HG03378 (cell line): Measurements from ENCODE around the gene CAPS2.
A peak's percentile ranks its signal among the peaks of the same experiment; 100 is the strongest.
"Not testable (repeated sequence)": the region's sequence is repeated elsewhere in the genome, so short reads cannot be mapped to it uniquely, and the experiment has no call there.

Experiments used
- ATAC-seq: cut with Tn5 transposase; IDR thresholded peaks from one replicate; pipeline ENCODE4 v1.9.1; 2021; ENCODE audit warnings: mild to moderate bottlenecking, moderate library complexity; ENCODE audit not compliant: unreplicated experiment

CAPS2 gene

DNA sequence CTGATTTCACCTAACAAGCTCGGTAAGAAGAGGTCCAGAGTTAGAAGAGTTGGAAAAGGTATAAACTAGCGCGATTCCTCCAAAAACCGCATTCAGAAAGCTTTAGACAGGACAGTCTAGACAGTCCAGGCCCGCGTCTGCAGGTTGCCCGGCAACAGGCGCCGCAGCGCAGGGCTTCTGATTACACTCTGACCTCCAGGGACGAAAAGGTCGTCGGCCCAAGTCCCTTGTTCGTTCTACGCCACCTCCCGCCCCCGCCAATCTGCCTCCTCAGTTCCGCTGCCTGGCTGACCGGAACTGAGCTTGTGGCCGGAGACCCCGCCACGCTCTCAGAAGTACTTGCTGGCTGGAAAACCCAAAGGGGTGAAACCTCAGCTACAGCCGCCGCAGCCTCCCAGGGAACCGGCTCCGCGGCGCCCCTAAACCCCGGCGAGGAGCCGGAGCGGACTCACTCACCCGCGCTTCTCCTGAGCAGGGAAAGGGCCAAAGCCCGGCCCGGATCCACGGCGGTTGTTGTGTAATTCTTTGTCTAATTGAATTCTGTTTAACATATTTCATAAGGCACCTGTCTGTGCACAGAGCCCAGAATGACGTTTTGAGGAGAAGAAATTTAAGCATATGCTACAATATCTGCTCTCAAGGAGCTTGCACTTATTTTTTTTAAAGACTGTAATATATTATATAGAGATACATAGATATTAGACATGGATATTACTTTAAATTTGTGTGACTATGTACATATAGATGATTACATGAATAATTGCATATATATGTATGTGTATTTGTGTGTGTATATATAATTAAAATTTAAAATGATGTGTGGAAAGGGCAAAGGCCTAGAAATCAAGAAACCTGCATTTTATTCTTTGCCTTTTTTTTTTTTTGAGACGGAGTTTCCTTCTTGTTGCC lies at the start of gene CAPS2:
Gene CAPS2 (minus strand): TSS at position 407 of the 909 bp plus-strand sequence. CDS start 3,826 bp downstream, outside the sequence.
- peak; percentile 73 for ATAC-seq

DNA sequence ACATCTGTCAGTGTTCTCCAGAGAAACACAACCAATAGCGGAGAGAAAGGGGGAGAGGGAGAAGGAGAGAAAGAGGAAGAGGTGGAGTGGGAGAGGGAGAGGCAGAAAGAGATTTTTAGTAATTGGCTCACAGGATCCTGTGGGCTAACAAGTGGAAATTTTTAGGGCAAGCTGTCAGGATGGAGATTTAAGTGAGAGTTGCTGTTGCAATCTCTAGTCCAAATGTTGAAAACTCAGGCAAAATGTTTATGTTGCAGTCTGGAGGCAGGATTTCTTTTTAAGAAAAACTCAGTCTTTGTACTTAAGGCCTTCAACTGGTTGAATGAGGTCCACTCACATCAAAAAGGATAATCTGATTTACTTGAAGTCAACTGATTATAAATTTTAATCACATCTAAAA lies 48.2 kb upstream of the CAPS2 start:
- no peak for ATAC-seq

DNA sequence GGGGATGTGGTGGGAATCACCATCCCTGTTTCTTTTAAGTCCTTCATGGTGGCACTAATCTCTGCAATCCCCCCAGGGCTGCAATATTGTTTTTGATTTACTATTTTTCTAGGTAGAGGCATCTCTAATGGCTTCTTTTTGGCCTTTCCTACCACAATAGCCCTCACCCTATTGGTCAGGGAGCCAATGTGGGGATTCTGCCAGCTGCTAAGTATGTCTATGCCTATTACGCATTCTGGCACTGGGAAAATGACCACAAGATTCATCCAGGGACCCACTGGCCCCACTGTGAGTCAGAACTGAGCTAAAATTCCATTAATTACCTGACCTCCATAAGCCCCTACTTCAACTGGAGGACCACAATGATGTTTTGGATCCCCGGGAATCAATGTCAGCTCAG lies 44.8 kb upstream of the CAPS2 start:
- ATAC-seq: no peak

DNA sequence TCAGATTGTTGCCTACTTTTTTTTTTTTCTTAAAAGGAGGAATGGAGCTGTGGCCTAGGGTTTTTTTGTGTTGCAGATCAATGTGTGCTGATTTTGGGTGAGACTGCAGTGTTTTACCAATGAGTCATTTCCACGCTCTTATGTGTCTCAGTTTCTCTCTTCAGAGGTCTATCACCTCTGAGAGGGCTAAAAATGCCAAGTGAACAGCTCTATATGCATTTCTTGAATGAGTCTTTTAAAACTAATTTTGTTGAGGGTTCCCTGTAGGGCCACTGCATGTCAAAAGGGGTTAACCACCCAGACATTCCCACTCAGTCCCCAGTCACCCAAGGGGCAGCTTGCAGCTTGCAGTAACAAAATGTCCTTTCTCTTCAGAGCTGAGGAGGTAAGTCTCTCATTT lies 36.5 kb upstream of the CAPS2 start:
- ATAC-seq: peak; percentile 83

DNA sequence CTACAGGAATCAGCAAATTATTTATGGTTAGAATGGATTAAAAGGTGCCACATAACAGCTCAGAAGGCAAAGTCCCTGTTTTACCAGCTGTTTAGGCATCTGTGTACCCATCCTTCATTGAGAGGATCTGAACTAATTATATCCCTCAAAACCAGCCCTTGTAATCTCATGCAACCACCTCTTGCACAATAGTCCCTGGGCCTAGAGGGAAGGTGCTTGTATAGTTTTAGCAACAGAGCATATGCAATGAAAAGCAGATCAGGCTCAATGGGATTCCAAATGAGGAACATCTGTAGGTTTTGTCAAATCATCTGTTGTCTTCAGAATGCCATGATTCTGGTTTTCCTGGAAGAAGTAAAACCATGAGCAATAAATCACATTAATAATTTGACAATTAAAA lies 34.8 kb upstream of the CAPS2 start:
- ATAC-seq: no peak

DNA sequence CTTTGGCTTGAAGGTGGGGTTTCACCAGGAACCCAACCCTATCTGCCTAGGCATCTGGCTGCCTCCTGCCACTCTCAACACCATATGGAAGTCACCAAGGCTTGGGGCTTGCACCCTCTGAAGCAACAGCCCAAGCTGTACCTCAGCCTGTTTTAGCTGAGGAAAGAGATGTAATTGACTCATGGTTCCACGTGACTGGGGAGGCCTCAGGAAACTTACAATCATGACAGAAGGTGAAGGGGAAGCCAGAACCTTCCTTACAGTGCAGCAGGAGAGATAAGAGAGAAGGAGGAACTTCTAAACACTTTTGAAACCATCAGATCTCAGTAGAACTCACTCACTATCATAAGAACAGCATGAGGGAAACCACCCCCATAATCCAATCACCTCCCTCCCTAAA lies 31.3 kb upstream of the CAPS2 start:
- peak; percentile 19 for ATAC-seq

DNA sequence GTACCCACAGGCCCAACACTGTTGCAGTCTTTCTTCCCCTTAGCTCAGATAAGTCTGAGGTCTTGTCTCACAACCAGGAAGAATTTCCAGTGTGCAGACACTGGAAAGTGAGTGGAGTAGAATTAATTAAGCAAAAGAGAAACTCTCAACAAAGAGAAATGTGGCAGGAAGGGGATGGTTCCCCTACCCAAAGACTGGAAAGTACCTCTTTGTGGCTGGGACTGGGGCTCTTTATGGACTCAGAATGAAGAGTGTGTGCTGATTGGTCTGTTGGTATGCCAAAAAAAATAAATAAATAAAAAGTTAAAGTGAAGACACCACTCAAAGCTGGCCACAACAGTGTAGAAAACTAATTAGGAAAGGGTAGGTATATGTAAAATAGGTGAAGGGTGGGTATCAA lies 30.8 kb upstream of the CAPS2 start:
- peak; percentile 70 for ATAC-seq

DNA sequence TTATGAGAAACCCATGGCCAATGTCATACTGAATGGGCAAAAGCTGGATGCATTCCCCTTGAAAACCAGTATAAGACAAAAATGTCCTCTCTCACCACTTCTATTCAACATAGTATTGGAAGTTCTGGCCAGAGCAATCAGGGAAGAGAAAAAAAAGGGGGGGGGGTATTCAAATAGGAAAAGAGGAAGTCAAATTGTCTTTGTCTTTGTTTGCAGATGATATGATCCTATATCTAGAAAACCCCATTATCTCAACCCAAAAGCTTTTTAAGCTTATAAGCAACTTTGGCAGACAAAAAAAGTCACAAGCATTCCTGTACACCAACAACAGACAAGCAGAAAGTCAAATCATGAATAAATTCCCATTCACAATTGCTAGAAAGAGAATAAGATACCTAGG lies 23.9 kb upstream of the CAPS2 start:
- ATAC-seq: no peak

DNA sequence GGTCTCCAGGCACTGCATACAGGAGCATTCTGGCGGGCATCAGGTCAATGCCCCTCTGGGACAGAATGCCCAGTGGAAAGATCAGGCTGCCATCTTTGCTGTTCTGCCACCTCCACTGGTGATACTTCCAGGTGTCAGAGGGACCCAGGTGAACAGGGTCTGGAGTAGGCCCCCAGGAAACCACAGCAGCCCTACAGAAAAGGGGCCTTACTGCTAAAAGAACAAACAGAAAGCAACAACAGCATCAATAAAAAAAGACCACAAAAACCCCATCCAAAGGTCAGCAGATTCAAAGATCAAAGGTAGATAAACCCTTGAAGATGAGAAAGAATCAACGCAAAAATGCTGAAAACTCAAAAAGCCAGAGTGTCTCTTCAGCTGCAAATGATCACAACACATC lies 20.3 kb upstream of the CAPS2 start:
- ATAC-seq: no peak

DNA sequence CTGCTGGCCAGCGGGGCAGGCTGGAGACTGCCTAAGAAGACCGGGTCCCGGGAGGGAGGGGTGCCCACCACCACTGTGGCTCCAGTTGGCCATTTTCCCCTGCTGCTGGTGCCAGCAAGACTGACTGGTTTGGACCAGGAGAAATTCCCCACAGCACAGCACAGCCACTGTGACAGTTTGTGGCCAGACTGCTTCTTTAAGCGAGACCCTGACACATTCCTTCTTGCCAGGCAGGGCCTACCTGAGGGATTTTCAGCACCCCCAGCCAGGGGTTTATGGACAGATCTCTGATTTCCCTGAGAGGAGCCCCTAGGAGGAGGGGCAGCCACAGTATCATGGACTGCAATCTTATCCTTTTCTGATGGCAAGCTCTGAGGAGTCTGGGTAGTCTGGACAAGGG lies 19.8 kb upstream of the CAPS2 start:
- ATAC-seq: no peak

DNA sequence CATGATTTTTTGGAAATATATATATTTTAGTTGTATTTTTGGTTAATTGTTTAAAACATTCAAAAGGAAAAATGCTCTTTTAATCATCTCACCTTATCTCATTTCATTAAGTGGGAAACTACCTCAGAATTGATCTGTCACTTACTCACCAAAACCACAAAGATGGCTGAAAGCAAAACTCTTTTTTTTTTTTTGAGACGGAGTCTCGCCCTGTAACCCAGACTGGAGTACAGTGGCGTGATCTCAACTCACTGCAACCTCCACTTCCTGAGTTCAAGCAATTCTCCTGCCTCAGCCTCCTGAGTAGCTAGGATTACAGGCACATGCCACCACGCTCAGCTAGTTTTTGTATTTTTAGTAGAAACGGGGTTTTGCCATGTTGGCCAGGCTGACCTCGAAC lies 16.1 kb upstream of the CAPS2 start:
- ATAC-seq: not testable (repeated sequence)

DNA sequence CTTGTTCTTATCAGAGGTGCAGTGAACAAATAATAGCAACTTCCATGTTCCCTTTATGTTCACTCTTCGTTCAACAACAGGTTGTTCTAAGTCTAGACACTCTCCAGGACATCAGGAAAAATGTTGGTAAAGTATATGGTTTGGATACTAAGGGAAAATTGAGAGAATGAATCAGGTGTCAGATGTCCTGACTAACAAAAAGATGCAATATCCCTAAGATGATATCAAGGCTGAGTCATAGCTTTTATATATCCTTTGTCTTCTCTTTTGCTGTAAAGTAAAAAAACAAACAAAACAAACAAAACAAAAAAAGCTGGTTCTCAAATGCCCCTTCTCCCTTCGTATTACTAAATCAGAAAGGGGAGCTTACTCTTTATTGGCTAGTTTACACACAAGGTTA lies 15.4 kb upstream of the CAPS2 start:
- ATAC-seq: no peak

DNA sequence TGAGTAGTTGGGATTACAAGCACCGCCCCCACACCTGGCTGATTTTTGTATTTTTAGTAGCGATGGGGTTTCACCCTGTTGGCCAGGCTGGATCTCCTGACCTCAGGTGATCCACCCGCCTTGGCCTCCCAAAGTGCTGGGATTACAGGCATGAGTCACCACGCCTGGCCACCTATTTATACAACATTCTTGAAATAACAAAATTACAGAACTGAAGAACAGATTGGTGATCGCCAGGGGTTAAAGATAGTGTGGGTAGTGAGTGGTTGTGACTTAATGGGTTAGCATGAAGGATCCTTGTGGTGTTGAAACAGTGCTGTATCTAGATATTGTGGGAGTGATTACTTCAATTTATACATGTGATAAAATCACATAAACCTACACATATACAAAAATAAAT lies 11.7 kb upstream of the CAPS2 start:
- ATAC-seq: no peak

DNA sequence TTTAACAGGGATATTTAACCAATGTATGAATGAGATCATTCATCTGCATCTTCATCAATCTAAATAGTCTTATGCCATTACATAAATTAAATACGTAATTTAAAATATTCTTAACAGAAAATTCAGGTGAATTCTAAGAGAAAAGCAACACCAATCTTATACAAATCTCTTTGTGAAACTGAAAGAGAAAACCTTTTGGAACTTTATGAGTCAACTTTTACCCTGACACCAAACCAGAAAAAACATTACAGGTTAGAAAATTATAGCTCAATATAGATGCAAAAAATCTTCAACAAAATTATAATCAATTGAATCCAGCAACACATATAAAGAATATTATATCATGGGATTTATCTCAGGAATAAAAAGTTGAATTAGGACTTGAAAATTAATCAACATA lies 7.8 kb upstream of the CAPS2 start:
- peak; percentile 72 for ATAC-seq

DNA sequence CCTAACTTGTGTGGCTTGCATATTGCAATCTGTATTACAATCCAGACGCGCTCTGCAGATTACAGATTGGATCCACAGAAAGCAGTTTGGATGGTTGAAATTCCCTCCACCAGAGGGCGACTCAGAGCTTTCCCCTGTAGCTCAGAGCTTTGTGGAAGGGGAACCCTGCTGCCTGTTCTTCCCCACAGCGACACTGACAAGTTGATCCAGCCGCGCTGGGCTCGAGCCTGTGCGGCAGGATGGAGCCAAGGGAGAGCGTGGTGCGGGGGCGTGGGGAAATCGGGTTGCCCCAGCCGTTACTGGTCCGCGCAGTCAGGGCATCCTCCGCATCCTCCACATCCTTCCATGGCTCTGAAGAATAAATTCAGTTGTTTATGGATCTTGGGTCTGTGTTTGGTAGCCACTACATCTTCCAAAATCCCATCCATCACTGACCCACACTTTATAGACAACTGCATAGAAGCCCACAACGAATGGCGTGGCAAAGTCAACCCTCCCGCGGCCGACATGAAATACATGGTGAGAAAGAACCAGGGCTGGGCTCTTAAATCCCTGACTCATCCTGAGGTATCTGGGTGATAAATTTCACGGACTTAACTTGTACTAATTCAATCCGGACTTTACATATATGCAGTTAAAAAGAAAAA lies 4.4 kb upstream of the CAPS2 start, which contains the start of gene GLIPR1L1:
Gene GLIPR1L1 (plus strand): TSS at position 287 of the 647 bp plus-strand sequence. CDS start 59 bp downstream, at position 346.
- ATAC-seq: peak; percentile 75

DNA sequence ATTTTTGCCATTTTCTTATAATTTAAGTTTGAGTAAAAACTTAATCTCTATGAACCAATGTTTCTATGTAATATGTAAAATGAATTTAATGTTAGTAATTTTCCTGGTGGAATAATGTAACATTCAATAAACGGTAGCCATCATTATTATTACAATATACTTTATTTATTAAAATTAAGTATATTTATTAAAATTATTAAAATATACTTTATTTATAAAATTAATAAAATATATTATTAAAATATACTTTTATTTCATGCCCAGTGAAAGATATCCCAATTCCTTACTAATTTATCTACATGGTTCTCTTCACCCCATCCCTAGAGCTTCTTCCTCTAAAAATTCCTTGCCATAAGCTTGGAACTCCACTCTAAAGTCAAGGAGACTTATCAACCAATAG lies 2.5 kb downstream of the CAPS2 start:
- no peak for ATAC-seq

DNA sequence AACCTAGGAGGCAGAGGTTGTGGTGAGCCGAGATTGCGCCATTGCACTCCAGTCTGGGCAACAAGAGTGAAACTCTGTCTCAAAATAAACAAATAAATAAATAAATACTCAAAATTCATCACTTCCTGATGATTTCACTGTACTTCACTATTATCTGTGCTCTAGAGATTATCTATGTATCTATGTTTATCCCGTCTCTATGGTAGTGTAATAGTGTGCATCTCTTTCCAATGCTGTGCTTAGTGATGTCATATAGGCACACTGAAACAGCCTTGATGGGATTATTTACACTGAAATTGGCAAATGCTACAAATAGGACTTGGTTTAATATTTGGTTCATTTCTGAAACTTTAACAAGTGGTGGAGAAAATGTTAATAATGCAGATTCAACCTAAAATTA lies 6.5 kb downstream of the CAPS2 start:
- ATAC-seq: no peak

DNA sequence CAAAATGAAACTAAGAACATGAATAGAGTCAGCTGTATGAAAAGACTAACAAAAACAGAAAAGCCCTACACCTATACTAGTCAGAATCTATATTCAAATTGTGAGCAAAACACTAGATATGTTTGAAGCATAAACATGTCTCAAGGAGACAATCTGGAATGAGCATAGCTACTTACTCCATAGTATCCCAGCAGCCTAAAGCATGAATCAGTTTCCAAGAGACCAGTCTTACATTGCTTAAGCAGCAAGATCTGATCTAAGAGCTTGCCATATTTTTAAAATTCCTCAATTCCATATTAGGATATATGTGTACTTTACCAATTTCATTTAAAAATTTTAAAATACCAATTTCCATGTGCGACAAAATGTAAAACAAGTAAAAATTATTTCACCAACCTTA lies 7.7 kb downstream of the CAPS2 start:
- no peak for ATAC-seq

DNA sequence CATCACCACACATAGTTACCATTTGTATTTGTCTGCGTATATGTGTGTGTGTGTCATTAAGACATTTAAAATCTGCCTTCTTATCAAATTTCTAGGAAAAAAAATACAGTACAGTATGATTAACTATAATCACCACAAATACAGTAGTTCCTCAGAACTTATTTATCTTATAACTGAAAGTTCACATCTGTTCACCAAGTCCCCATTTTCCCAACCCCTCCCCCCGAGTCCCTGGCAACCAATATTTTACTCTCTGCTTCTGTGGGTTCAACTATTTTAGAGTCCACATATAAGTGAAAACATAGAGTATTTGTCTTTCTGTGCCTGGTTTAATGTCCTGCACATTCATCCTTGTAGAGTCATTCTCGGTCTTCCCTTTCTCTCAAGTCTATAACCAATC lies 12.3 kb downstream of the CAPS2 start:
- ATAC-seq: no peak

DNA sequence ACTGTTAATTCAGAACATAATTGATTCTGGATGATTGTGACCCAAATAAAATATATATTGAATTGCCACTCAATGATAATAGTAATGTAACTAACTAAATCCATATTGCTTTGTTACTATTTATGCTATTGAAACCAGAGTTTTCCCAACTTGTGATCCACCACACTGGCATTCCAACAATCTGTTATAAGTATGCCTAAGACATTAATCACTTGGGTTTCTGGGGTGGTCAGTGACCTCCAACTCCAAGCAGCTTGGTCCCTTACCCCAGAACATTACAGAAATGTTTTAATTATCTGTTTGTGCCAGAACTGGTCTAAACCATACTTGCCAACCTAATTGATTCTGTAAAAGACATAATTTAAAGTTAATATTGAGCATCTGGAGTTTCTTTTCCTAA lies 14.6 kb downstream of the CAPS2 start:
- ATAC-seq: no peak

DNA sequence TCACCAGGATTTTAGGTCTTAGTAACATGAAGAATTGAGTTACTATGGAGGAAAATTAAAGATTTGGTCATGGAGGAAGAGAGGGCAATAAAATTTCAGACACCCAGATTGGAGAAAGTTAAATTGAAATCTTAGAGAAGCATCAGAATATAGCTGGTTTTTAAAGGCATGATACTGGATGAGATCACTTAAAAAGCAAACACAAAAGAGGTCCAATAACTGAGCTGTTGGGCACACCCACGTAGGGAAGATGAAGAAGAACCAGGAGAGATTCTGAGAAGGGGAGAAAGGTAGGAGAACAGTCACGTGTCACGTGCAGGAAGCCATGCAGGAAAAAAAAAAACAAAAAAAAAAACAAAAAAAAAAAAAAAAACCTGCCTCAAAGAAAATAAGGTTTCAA lies 18.8 kb downstream of the CAPS2 start:
- ATAC-seq: no peak

DNA sequence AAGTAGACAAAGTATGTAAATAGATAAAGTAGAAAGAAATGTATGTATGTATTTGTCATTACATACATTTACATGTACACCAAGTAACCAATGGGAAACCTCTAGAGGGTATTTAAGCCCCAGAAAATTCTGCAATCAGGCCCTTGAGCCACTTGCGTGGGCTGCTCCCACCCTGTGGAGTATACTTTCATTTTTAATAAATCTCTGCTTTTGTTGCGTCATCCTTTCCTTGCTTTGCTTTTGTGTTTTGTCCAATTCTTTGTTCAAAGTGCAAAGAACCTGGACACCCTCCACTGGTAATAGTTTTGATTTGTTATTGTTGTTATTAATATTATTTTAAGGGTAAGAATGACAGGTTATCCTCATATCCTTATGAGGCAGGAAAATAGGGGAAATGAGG lies 21.8 kb downstream of the CAPS2 start:
- no peak for ATAC-seq
